MM.1S (cell line): Measurements from ENCODE around the gene ARHGAP12.

Experiments used
- CTCF ChIP-seq: fragments of 300-600 bp; sonication (generic); IDR thresholded peaks from 2 replicates; pipeline ENCODE4 v1.5.1; 2016; ENCODE audit warnings: antibody characterized with exemption, low read length, mixed read lengths
- EZH2 ChIP-seq: fragments of 300-600 bp; sonication (generic); optimal IDR thresholded peaks from 2 replicates; pipeline ENCODE3; 2017; ENCODE audit warnings: low read depth, mild to moderate bottlenecking, antibody characterized with exemption, low read length, mixed read lengths
- EZH2phosphoT487 ChIP-seq: fragments of 300-600 bp; sonication (generic); IDR thresholded peaks from 2 replicates; pipeline ENCODE4 v1.6.1; 2018; ENCODE audit warnings: antibody characterized with exemption, low read length

GRCh38 chr10:31761156-31761555 is 167.5 kb downstream of the ARHGAP12 start:
- TF ChIP-seq CTCF (no peak), EZH2 (no peak), EZH2phosphoT487 (no peak)
